Measurements from ENCODE around the gene MCU.
"Not testable (repeated sequence)": the region's sequence is repeated elsewhere in the genome, so short reads cannot be mapped to it uniquely, and the experiment has no call there.

MCU gene

GRCh38 chr10:72910705-72911104 lies 218.8 kb downstream of the MCU start:
- no peak for DNase-seq
- in situ Hi-C loops (cut with MboI; ENCODE audit: low pct_unique_long_range_greater_than_20kb, low sequenced_read_pairs): no loop called here

- no peak for DNase-seq
- in situ Hi-C loops (cut with MboI; ENCODE audit: low pct_unique_long_range_greater_than_20kb, low sequenced_read_pairs): no loop called here
Measured at GRCh38 chr10:72911758-72912157, 219.8 kb downstream of the MCU start.

GRCh38 chr10:72912736-72913135 lies 220.8 kb downstream of the MCU start:
- in situ Hi-C loops (cut with MboI; ENCODE audit: low pct_unique_long_range_greater_than_20kb, low sequenced_read_pairs): no loop called here
- no peak for DNase-seq

- no peak for DNase-seq
- in situ Hi-C loops (cut with MboI; ENCODE audit: low pct_unique_long_range_greater_than_20kb, low sequenced_read_pairs): no loop called here
Measured at GRCh38 chr10:72913287-72913686, 221.3 kb downstream of the MCU start.

- DNase-seq; in situ Hi-C loops (cut with MboI; ENCODE audit: low pct_unique_long_range_greater_than_20kb, low sequenced_read_pairs): not testable (repeated sequence)
Measured at GRCh38 chr10:72917201-72917600, 225.3 kb downstream of the MCU start.

GRCh38 chr10:72917803-72918332 lies 225.9 kb downstream of the MCU start:
- in situ Hi-C loops (cut with MboI; ENCODE audit: low pct_unique_long_range_greater_than_20kb, low sequenced_read_pairs); DNase-seq: not testable (repeated sequence)

- no peak for DNase-seq
- in situ Hi-C loops (cut with MboI; ENCODE audit: low pct_unique_long_range_greater_than_20kb, low sequenced_read_pairs): no loop called here
Measured at GRCh38 chr10:72918352-72918751, 226.4 kb downstream of the MCU start.

- DNase-seq; in situ Hi-C loops (cut with MboI; ENCODE audit: low pct_unique_long_range_greater_than_20kb, low sequenced_read_pairs): not testable (repeated sequence)
Measured at GRCh38 chr10:72921147-72921683, 229.3 kb downstream of the MCU start.

- DNase-seq: no peak
- in situ Hi-C loops (cut with MboI; ENCODE audit: low pct_unique_long_range_greater_than_20kb, low sequenced_read_pairs): no loop called here
Measured at GRCh38 chr10:72924351-72924750, 232.4 kb downstream of the MCU start.

- DNase-seq: no peak
- in situ Hi-C loops (cut with MboI; ENCODE audit: low pct_unique_long_range_greater_than_20kb, low sequenced_read_pairs): no loop called here
Measured at GRCh38 chr10:72925951-72926465, 234.1 kb downstream of the MCU start.

GRCh38 chr10:72927485-72927884 lies 235.5 kb downstream of the MCU start:
- DNase-seq: no peak
- in situ Hi-C loops (cut with MboI; ENCODE audit: low pct_unique_long_range_greater_than_20kb, low sequenced_read_pairs): no loop called here

GRCh38 chr10:72928798-72929197 lies 236.9 kb downstream of the MCU start:
- no peak for DNase-seq
- in situ Hi-C loops (cut with MboI; ENCODE audit: low pct_unique_long_range_greater_than_20kb, low sequenced_read_pairs): no loop called here

- in situ Hi-C loops (cut with MboI; ENCODE audit: low pct_unique_long_range_greater_than_20kb, low sequenced_read_pairs): no loop called here
- DNase-seq: no peak
Measured at GRCh38 chr10:72930276-72930675, 238.3 kb downstream of the MCU start.

GRCh38 chr10:72932259-72933015 lies 240.5 kb downstream of the MCU start:
- in situ Hi-C loops (cut with MboI; ENCODE audit: low pct_unique_long_range_greater_than_20kb, low sequenced_read_pairs): no loop called here
- no peak for DNase-seq

GRCh38 chr10:72935361-72935760 lies 243.4 kb downstream of the MCU start:
- no peak for DNase-seq
- in situ Hi-C loops (cut with MboI; ENCODE audit: low pct_unique_long_range_greater_than_20kb, low sequenced_read_pairs): no loop called here
